ENCODE measurements around the gene TCAP. TPM values are rescaled to one million over a fixed set of nuclear protein-coding genes. Genes with fewer than 3 reads are reported as not detected.

The TCAP gene
- total RNA-seq, 1 donor from 2014 or later, result 0.98 TPM

GRCh38 chr17:39701012-39701783, 36.0 kb downstream of the TCAP start:
- Mint-ChIP-seq H3K4me1 (ENCODE audit: low read depth, unreplicated experiment) (peaks cover 18% of the 10 kb centered on the region), H3K9me3 (ENCODE audit: unreplicated experiment) (no peaks in the 10 kb centered on the region), H3K27ac (ENCODE audit: unreplicated experiment) (peak overlapping the region; percentile 26), H3K4me3 (ENCODE audit: unreplicated experiment) (peak overlapping the region; percentile 92), H3K36me3 (ENCODE audit: low read depth, unreplicated experiment) (peaks cover 4% of the 10 kb centered on the region), H3K27me3 (ENCODE audit: low read depth, unreplicated experiment) (no peaks in the 10 kb centered on the region)
- TF ChIP-seq, protein P1, sequence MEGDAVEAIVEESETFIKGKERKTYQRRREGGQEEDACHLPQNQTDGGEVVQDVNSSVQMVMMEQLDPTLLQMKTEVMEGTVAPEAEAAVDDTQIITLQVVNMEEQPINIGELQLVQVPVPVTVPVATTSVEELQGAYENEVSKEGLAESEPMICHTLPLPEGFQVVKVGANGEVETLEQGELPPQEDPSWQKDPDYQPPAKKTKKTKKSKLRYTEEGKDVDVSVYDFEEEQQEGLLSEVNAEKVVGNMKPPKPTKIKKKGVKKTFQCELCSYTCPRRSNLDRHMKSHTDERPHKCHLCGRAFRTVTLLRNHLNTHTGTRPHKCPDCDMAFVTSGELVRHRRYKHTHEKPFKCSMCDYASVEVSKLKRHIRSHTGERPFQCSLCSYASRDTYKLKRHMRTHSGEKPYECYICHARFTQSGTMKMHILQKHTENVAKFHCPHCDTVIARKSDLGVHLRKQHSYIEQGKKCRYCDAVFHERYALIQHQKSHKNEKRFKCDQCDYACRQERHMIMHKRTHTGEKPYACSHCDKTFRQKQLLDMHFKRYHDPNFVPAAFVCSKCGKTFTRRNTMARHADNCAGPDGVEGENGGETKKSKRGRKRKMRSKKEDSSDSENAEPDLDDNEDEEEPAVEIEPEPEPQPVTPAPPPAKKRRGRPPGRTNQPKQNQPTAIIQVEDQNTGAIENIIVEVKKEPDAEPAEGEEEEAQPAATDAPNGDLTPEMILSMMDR (IDR thresholded peaks at IDR 0.05; ENCODE audit: insufficient read depth, low read depth, low read length), result no peak
- TF ChIP-seq EZH2 (IDR thresholded peaks at IDR 0.05; ENCODE audit: insufficient read depth, low read length), result no peak
- Histone ChIP-seq H3K4me3 (ENCODE audit: insufficient read depth, low read depth, low read length) (peak overlapping the region; percentile 70), H4K20me1 (ENCODE audit: insufficient read depth, low read length) (peaks cover 56% of the 10 kb centered on the region), H3K4me1 (ENCODE audit: insufficient read depth, low read length) (peaks cover 22% of the 10 kb centered on the region), H3K27ac (ENCODE audit: low read depth, low read length) (no peak overlapping the region), H3K9me3 (ENCODE audit: insufficient read depth, low read depth, low read length) (no peaks in the 10 kb centered on the region), H2AFZ (ENCODE audit: low read depth, low read length) (no peak overlapping the region), H3K79me2 (ENCODE audit: insufficient read depth, low read length) (peaks cover 61% of the 10 kb centered on the region), H3K27me3 (ENCODE audit: insufficient read depth, low read length) (no peaks in the 10 kb centered on the region), H3K36me3 (ENCODE audit: insufficient read depth, low read length) (peaks cover 3% of the 10 kb centered on the region), H3K9ac (ENCODE audit: low read length) (peak overlapping the region; percentile 85), H3K4me2 (ENCODE audit: low read length) (peak overlapping the region; percentile 93)
- no peak for DNase-seq (ENCODE audit: low read depth)
- FAIRE-seq, result no peak

- peaks cover 64% of the 10 kb centered on the region for H4K20me1 ChIP-seq (ENCODE audit: insufficient read depth, low read length)
- H2AFZ ChIP-seq (ENCODE audit: low read depth, low read length), result no peak overlapping the region
- H3K27me3 ChIP-seq (ENCODE audit: insufficient read depth, low read length), result no peaks in the 10 kb centered on the region
- H3K27me3 Mint-ChIP-seq (ENCODE audit: low read depth, unreplicated experiment), result no peaks in the 10 kb centered on the region
- no peaks in the 10 kb centered on the region for H3K9me3 ChIP-seq (ENCODE audit: insufficient read depth, low read depth, low read length)
- H3K9ac ChIP-seq (ENCODE audit: low read length), result no peak overlapping the region
- FAIRE-seq, result no peak
- peaks cover 18% of the 10 kb centered on the region for H3K4me1 Mint-ChIP-seq (ENCODE audit: low read depth, unreplicated experiment)
- TF ChIP-seq, protein P1 (IDR thresholded peaks at IDR 0.05; ENCODE audit: insufficient read depth, low read depth, low read length), result no peak
- no peak for TF ChIP-seq EZH2 (IDR thresholded peaks at IDR 0.05; ENCODE audit: insufficient read depth, low read length)
- no peak overlapping the region for H3K27ac Mint-ChIP-seq (ENCODE audit: unreplicated experiment)
- peaks cover 22% of the 10 kb centered on the region for H3K4me1 ChIP-seq (ENCODE audit: insufficient read depth, low read length)
- H3K4me3 Mint-ChIP-seq (ENCODE audit: unreplicated experiment), result peak overlapping the region; percentile 92
- peaks cover 66% of the 10 kb centered on the region for H3K79me2 ChIP-seq (ENCODE audit: insufficient read depth, low read length)
- no peak for DNase-seq (ENCODE audit: low read depth)
- no peaks in the 10 kb centered on the region for H3K9me3 Mint-ChIP-seq (ENCODE audit: unreplicated experiment)
- H3K4me2 ChIP-seq (ENCODE audit: low read length), result peak overlapping the region; percentile 93
- H3K36me3 ChIP-seq (ENCODE audit: insufficient read depth, low read length), result peaks cover 3% of the 10 kb centered on the region
- no peak overlapping the region for H3K27ac ChIP-seq (ENCODE audit: low read depth, low read length)
- no peak overlapping the region for H3K4me3 ChIP-seq (ENCODE audit: insufficient read depth, low read depth, low read length)
- H3K36me3 Mint-ChIP-seq (ENCODE audit: low read depth, unreplicated experiment), result peaks cover 4% of the 10 kb centered on the region
Measured at GRCh38 chr17:39701784-39702422, 36.8 kb downstream of the TCAP start.

All from astrocyte (in vitro differentiated cells and primary cell).